OCI-LY3 (cell line): ENCODE data around the gene TCEAL9.

ENCODE experiments used
- H2AFZ ChIP-seq: fragments of 200-600, 300-600 bp; shearing (Covaris generic); 2 replicates; pipeline ENCODE4 v1.6.0; 2014; ENCODE audit warnings: antibody characterized with exemption, low read depth, low read length
- H3K27ac ChIP-seq: fragments of 200-600, 300-600 bp; sonication (generic); 2 replicates; pipeline ENCODE4 v1.5.1; 2014; ENCODE audit warnings: mild to moderate bottlenecking, low read length, moderate library complexity, mixed read lengths
- H3K27me3 ChIP-seq: fragments of 200-600, 300-600 bp; sonication (generic); 2 replicates; pipeline ENCODE4 v1.6.1; 2014; ENCODE audit warnings: low read depth, low read length, mixed read lengths
- H3K36me3 ChIP-seq: fragments of 200-600, 300-600 bp; sonication (generic); replicated peaks from 2 replicates; pipeline ENCODE3; 2014; ENCODE audit warnings: low read depth, low read length, mixed read lengths
- H3K4me1 ChIP-seq: fragments of 300-600, 200-600 bp; sonication (generic); 2 replicates; pipeline ENCODE4 v1.6.1; 2014; ENCODE audit warnings: low read length, mixed read lengths
- H3K4me2 ChIP-seq: fragments of 200-600, 300-600 bp; sonication (generic); 2 replicates; pipeline ENCODE4 v1.6.1; 2014; ENCODE audit warnings: low read length, mixed read lengths
- H3K4me3 ChIP-seq: fragments of 300-600, 200-600 bp; sonication (generic); 2 replicates; pipeline ENCODE4 v1.5.1; 2014; ENCODE audit warnings: antibody characterized with exemption, mild to moderate bottlenecking, low read length, moderate library complexity
- H3K79me2 ChIP-seq: fragments of 300-600, 200-600 bp; shearing (Covaris generic); 2 replicates; pipeline ENCODE4 v1.6.1; 2014; ENCODE audit warnings: mild to moderate bottlenecking, low read length, mixed read lengths
- H3K9ac ChIP-seq: fragments of 300-600, 200-600 bp; shearing (Covaris generic); 2 replicates; pipeline ENCODE4 v1.6.0; 2014; ENCODE audit warnings: mild to moderate bottlenecking, low read length, moderate library complexity
- H3K9me3 ChIP-seq: fragments of 200-600, 300-600 bp; shearing (Covaris generic); 2 replicates; pipeline ENCODE4 v1.6.1; 2014; ENCODE audit warnings: low read length, mixed read lengths; ENCODE audit not compliant: insufficient read depth
- H4K20me1 ChIP-seq: fragments of 200-600, 300-600 bp; sonication (generic); 2 replicates; pipeline ENCODE4 v1.6.1; 2016; ENCODE audit warnings: low read length, mixed read lengths; ENCODE audit not compliant: insufficient read depth
- EZH2phosphoT487 ChIP-seq: fragments of 200-600 bp; shearing (Covaris generic); IDR thresholded peaks from 2 replicates; pipeline ENCODE4 v1.6.1; 2018; ENCODE audit warnings: antibody characterized with exemption, mixed run types, low read depth
- TF ChIP-seq, protein P1 (sequence below): fragments of 200-600, 300-600 bp; sonication (generic); IDR thresholded peaks from 2 replicates; pipeline ENCODE4 v1.5.1; 2014; ENCODE audit warnings: antibody characterized with exemption, low read length, low read depth

The TCEAL9 gene

DNA sequence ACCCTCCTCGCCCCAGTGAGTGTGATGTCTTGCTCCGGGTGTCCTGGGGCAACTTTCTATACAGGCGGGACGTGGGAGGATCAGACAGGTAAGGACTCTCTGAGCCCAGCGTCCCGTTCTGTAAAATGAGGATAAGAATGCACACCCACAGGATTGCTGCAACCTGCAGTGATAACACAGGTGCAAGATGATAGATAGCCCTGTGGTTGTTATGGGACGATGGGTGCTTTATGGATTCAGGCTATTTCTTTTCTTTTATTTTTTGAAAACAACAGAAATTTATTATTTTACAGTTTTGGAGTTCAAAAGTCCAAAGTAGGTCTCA, 48.7 kb downstream of the TCEAL9 start:
- peak overlapping the region; percentile 99 for H2AFZ ChIP-seq
- no peaks in the 10 kb centered on the region for H3K36me3 ChIP-seq
- no peaks in the 10 kb centered on the region for H3K27me3 ChIP-seq
- peak overlapping the region; percentile 85 for H3K4me3 ChIP-seq
- H3K27ac ChIP-seq = no peak overlapping the region
- TF ChIP-seq EZH2phosphoT487 = no peak
- TF ChIP-seq, protein P1, sequence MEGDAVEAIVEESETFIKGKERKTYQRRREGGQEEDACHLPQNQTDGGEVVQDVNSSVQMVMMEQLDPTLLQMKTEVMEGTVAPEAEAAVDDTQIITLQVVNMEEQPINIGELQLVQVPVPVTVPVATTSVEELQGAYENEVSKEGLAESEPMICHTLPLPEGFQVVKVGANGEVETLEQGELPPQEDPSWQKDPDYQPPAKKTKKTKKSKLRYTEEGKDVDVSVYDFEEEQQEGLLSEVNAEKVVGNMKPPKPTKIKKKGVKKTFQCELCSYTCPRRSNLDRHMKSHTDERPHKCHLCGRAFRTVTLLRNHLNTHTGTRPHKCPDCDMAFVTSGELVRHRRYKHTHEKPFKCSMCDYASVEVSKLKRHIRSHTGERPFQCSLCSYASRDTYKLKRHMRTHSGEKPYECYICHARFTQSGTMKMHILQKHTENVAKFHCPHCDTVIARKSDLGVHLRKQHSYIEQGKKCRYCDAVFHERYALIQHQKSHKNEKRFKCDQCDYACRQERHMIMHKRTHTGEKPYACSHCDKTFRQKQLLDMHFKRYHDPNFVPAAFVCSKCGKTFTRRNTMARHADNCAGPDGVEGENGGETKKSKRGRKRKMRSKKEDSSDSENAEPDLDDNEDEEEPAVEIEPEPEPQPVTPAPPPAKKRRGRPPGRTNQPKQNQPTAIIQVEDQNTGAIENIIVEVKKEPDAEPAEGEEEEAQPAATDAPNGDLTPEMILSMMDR = no peak
- H3K79me2 ChIP-seq = no peaks in the 10 kb centered on the region
- no peaks in the 10 kb centered on the region for H3K9me3 ChIP-seq
- H3K4me2 ChIP-seq = peak overlapping the region; percentile 83
- H3K4me1 ChIP-seq = peaks cover 12% of the 10 kb centered on the region
- peak overlapping the region; percentile 67 for H3K9ac ChIP-seq
- no peaks in the 10 kb centered on the region for H4K20me1 ChIP-seq

DNA sequence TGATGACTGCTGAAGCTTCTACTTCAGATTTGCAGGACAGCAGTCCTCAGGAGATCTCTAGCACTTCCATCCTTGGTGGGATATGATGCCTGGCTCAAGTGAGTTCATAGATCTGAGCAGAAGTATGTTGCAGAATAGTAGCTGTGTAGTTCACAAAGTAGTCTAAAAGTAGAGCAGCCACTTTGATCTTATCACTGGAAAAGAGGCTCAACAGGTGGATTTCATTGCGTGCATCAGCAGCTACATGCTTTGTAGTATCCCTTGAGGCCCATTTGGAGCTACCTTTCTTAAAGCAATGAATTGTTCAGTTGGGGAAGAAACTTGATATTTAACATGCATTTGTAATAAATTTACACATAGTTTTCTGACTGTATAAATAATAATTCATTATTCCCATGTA, 50.0 kb downstream of the TCEAL9 start:
- Histone ChIP-seq H3K4me2 (no peak overlapping the region), H3K27ac (no peak overlapping the region), H4K20me1 (no peaks in the 10 kb centered on the region), H3K4me3 (no peak overlapping the region), H2AFZ (no peak overlapping the region), H3K9me3 (no peaks in the 10 kb centered on the region), H3K36me3 (no peaks in the 10 kb centered on the region), H3K27me3 (no peaks in the 10 kb centered on the region), H3K4me1 (peaks cover 12% of the 10 kb centered on the region), H3K79me2 (no peaks in the 10 kb centered on the region), H3K9ac (no peak overlapping the region)
- TF ChIP-seq EZH2phosphoT487 = no peak
- TF ChIP-seq, protein P1 = no peak

DNA sequence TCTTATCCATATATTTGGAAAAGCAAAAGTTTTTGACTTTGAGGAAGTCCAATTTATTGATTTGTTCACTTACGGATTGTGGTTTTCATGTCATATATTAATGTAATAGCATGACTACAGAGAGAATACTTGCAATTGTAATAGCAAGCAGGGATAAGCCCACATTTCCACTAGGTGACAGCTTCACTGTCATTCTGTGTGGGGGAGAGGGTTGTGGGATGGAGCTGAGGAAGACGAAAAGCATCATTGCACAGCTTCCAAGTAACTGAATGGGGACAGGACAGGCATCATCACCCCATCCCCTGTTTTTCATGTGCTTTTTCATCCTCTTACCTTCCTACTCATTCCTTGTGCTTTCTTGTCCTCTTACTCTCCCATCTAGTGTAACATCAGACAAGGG, 51.5 kb downstream of the TCEAL9 start:
- H3K27ac ChIP-seq = no peak overlapping the region
- no peaks in the 10 kb centered on the region for H3K79me2 ChIP-seq
- no peaks in the 10 kb centered on the region for H3K36me3 ChIP-seq
- H3K4me2 ChIP-seq = no peak overlapping the region
- no peaks in the 10 kb centered on the region for H3K27me3 ChIP-seq
- no peak overlapping the region for H3K4me3 ChIP-seq
- no peak for TF ChIP-seq EZH2phosphoT487
- TF ChIP-seq, protein P1 = no peak
- H2AFZ ChIP-seq = no peak overlapping the region
- H3K4me1 ChIP-seq = peaks cover 12% of the 10 kb centered on the region
- H3K9me3 ChIP-seq = no peaks in the 10 kb centered on the region
- H4K20me1 ChIP-seq = no peaks in the 10 kb centered on the region
- no peak overlapping the region for H3K9ac ChIP-seq
